ENCODE data around the gene C10orf95.

Gene C10orf95

GRCh38 chr10:102420714-102421506 is 30.4 kb downstream of the C10orf95 start, which contains the start of gene FBXL15 (continued):
- TF ChIP-seq TSHZ1 (tag by site-specific recombination; IDR thresholded peaks at IDR 0.05; ENCODE audit: borderline replicate concordance) (0 out of 2 replicates have a peak, but pooled peaks have one; percentile 65), ZNF214 (tag by site-specific recombination; IDR thresholded peaks at IDR 0.05; ENCODE audit: borderline replicate concordance) (0 out of 2 replicates have a peak, but pooled peaks have one; percentile 13), ZNF239 (tag by site-specific recombination; IDR thresholded peaks at IDR 0.05) (no peak), ZNF221 (tag by site-specific recombination; IDR thresholded peaks at IDR 0.05; ENCODE audit: borderline replicate concordance) (0 out of 2 replicates have a peak, but pooled peaks have one; percentile 11), YY2 (tag by site-specific recombination; IDR thresholded peaks at IDR 0.05) (peak; percentile 70), ZFP69B (tag by site-specific recombination; IDR thresholded peaks at IDR 0.05) (peak; percentile 89), FEZF1 (tag by site-specific recombination; IDR thresholded peaks at IDR 0.05) (peak; percentile 41; the same call in 1 of the 2 replicates), KLF10 (tag by site-specific recombination; IDR thresholded peaks at IDR 0.05) (peak; percentile 79), ZBTB6 (tag by site-specific recombination; IDR thresholded peaks at IDR 0.05) (peak; percentile 99), ZNF114 (tag by site-specific recombination; IDR thresholded peaks at IDR 0.05) (no peak), ZNF416 (tag by site-specific recombination; IDR thresholded peaks at IDR 0.05) (no peak), SALL2 (tag by site-specific recombination; IDR thresholded peaks at IDR 0.05; ENCODE audit: borderline replicate concordance) (no peak), EGR2 (tag by site-specific recombination; IDR thresholded peaks at IDR 0.05; ENCODE audit: low read depth) (peak; percentile 37; the same call in 1 of the 2 replicates), RBAK (tag by site-specific recombination; IDR thresholded peaks at IDR 0.05) (no peak), ZBTB17 (tag by site-specific recombination; IDR thresholded peaks at IDR 0.05) (peak; percentile 100), KLF17 (tag by site-specific recombination; IDR thresholded peaks at IDR 0.05) (peak; percentile 95), PATZ1 (tag by site-specific recombination; IDR thresholded peaks at IDR 0.05) (peak; percentile 94), ZNF157 (tag by site-specific recombination; IDR thresholded peaks at IDR 0.05) (no peak), ZNF24 (tag by site-specific recombination; IDR thresholded peaks at IDR 0.05) (peak; percentile 87), KLF9 (tag by site-specific recombination; IDR thresholded peaks at IDR 0.05; ENCODE audit: low read depth) (peak; percentile 71), ZBTB7A (tag by site-specific recombination; IDR thresholded peaks at IDR 0.05; ENCODE audit: low read depth) (peak; percentile 93), ZNF26 (tag by site-specific recombination; IDR thresholded peaks at IDR 0.05) (no peak), ZSCAN16 (tag by site-specific recombination; IDR thresholded peaks at IDR 0.05) (peak; percentile 55; the same call in 1 of the 2 replicates), ZNF580 (tag by site-specific recombination; IDR thresholded peaks at IDR 0.05) (peak; percentile 91; the same call in 1 of the 2 replicates), ZNF76 (tag by site-specific recombination; IDR thresholded peaks at IDR 0.05; ENCODE audit: borderline replicate concordance, low read depth) (peak; percentile 82), ZNF843 (tag by site-specific recombination; IDR thresholded peaks at IDR 0.05) (peak; percentile 75)
